HepG2 (cell line): Measurements from ENCODE around the gene SIX3. TPM values are rescaled to one million over a fixed set of nuclear protein-coding genes. Genes with fewer than 3 reads are reported as not detected.
A peak's percentile ranks its signal among the peaks of the same experiment; 100 is the strongest.

Experiments
- ATAC-seq: fragments of 200-7000 bp; cut with Tn5 transposase; 3 replicates; pipeline ENCODE4 v1.9.1; 2020; ENCODE audit warnings: mild to moderate bottlenecking, moderate library complexity
- BruUV-seq: library from RNA; stranded (reverse); fragments of 400-500 nt; replicated peaks from 2 replicates; lab custom pipeline; 2021; lab: Mats Ljungman, UMichigan
- CTCF ChIA-PET: fragments of 300-600 bp; formaldehyde crosslinking; extraction: SDS; loops from one replicate; lab custom pipeline; 2021; ENCODE audit warnings: low total read pairs, inconsistent platforms, low intra/inter-chr PET ratio; lab: Yijun Ruan, JAX
- POLR2A ChIA-PET: fragments of 350-600 bp; sonication (Branson Sonifier 250); formaldehyde crosslinking; loops from one replicate; lab custom pipeline; 2020; ENCODE audit warnings: antibody characterized with exemption, inconsistent platforms; lab: Yijun Ruan, JAX
- DNase-seq: peaks from one replicate; pipeline ENCODE4 v3.0.0-alpha.2; 2015; ENCODE audit warnings: low spot score
- FAIRE-seq: peaks from 3 replicates; lab custom pipeline; 2011; peaks lifted over from hg19 to GRCh38; lab: Jason Lieb, UNC
- H2AFZ ChIP-seq: one replicate; pipeline ENCODE4 v1.6.1; 2011; ENCODE audit warnings: low read length, inconsistent platforms
- H3K27ac ChIP-seq: fragments of 300-600 bp; 3 replicates; pipeline ENCODE4 v1.8.0; 2011; ENCODE audit warnings: mixed run types, mild to moderate bottlenecking, mixed read lengths, low read length, inconsistent platforms; ENCODE audit not compliant: insufficient read depth; ENCODE audit errors: extremely low read length
- H3K27me3 ChIP-seq, 2 experiments: fragments of 200-600 bp in 1 of 2; 2 replicates in 1 of 2; 3 replicates in 1 of 2; pipeline versions ENCODE4 v1.6.0 to v1.8.0; 2011; ENCODE audit warnings: low read length in 2 of 2, mild to moderate bottlenecking in 2 of 2, moderate library complexity in 2 of 2, inconsistent platforms in 1 of 2; ENCODE audit not compliant: insufficient read depth in 2 of 2, control insufficient read depth in 1 of 2
- H3K36me3 ChIP-seq, 2 experiments: fragments of 200-600 bp in 1 of 2; replicated peaks in 1 of 2; 2 replicates in 1 of 2; 3 replicates in 1 of 2; pipeline versions ENCODE4 v1.5.1 to v1.8.0; 2011; ENCODE audit warnings: low read length in 2 of 2, inconsistent platforms in 1 of 2; ENCODE audit not compliant: insufficient read depth in 2 of 2, control insufficient read depth in 1 of 2
- H3K4me1 ChIP-seq: 2 replicates; pipeline ENCODE4 v1.5.1; 2012; ENCODE audit warnings: low read length, inconsistent platforms; ENCODE audit not compliant: insufficient read depth
- H3K4me2 ChIP-seq: 2 replicates; pipeline ENCODE4 v1.6.0; 2011; ENCODE audit warnings: low read depth, low read length, inconsistent platforms
- H3K4me3 ChIP-seq, 3 experiments: fragments of 200-600 bp in 1 of 3; sonication (generic), shearing (Covaris generic) in 1 of 3; replicated peaks in 1 of 3; 2 replicates each; pipeline ENCODE4 v1.5.1; 2011 to 2016; ENCODE audit warnings: low read length in 3 of 3, inconsistent platforms in 2 of 3, low read depth in 2 of 3, mild to moderate bottlenecking in 2 of 3, control low read depth in 1 of 3, mixed read lengths in 1 of 3; ENCODE audit not compliant: insufficient read depth in 1 of 3
- H3K79me2 ChIP-seq: one replicate; pipeline ENCODE4 v1.6.1; 2011; ENCODE audit warnings: low read length, inconsistent platforms; ENCODE audit not compliant: insufficient read depth
- H3K9ac ChIP-seq: 2 replicates; pipeline ENCODE4 v1.6.0; 2011; ENCODE audit warnings: mild to moderate bottlenecking, low read depth, low read length, inconsistent platforms; ENCODE audit not compliant: insufficient read depth
- H3K9me3 ChIP-seq: 2 replicates; pipeline ENCODE4 v1.5.1; 2012; ENCODE audit warnings: mild to moderate bottlenecking, low read length
- H4K20me1 ChIP-seq: 2 replicates; pipeline ENCODE4 v1.6.0; 2011; ENCODE audit warnings: inconsistent platforms, mild to moderate bottlenecking, low read length, moderate library complexity; ENCODE audit not compliant: insufficient read depth
- AKAP8 ChIP-seq: sonication (generic); formaldehyde crosslinking; IDR thresholded peaks from 2 replicates; pipeline ENCODE4 v1.5.1; 2020; ENCODE audit warnings: mild to moderate bottlenecking, missing genetic modification reagents
- CEBPB ChIP-seq: IDR thresholded peaks from 2 replicates; pipeline ENCODE4 v1.6.1; 2011; ENCODE audit warnings: low read depth, low read length, improper control_type of control experiment, borderline replicate concordance
- EHMT2 ChIP-seq: fragments of 200-600 bp; sonication (generic); IDR thresholded peaks from 2 replicates; pipeline ENCODE4 v1.7.0; 2017; ENCODE audit warnings: antibody characterized with exemption, low read depth, low read length, borderline replicate concordance
- GABPB1 ChIP-seq: IDR thresholded peaks from 2 replicates; pipeline ENCODE4 v1.6.1; 2016; ENCODE audit warnings: mild to moderate bottlenecking, missing genetic modification reagents, moderate library complexity, missing compliant biosample characterization
- HNF4G ChIP-seq, 2 experiments: sonication (generic) in 1 of 2; formaldehyde crosslinking in 1 of 2; IDR thresholded peaks; 2 replicates each; pipeline versions ENCODE4 v1.4.0 to v1.6.1; 2011 to 2020; ENCODE audit warnings: borderline replicate concordance in 2 of 2, low read depth in 2 of 2, mild to moderate bottlenecking in 2 of 2, low read length in 1 of 2, missing genetic modification reagents in 1 of 2, moderate library complexity in 1 of 2
- UBTF ChIP-seq: sonication (generic); formaldehyde crosslinking; IDR thresholded peaks from 2 replicates; pipeline ENCODE4 v1.4.0; 2020; ENCODE audit warnings: mild to moderate bottlenecking, missing genetic modification reagents
- ZBTB44 ChIP-seq: sonication (generic); formaldehyde crosslinking; IDR thresholded peaks from 2 replicates; pipeline ENCODE4 v1.4.0; 2020; ENCODE audit warnings: missing genetic modification reagents
- ZNF138 ChIP-seq: sonication (generic); formaldehyde crosslinking; IDR thresholded peaks from 2 replicates; pipeline ENCODE4 v1.5.0; 2020; ENCODE audit warnings: mild to moderate bottlenecking, low read depth, missing genetic modification reagents
- ZNF18 ChIP-seq: sonication (generic); formaldehyde crosslinking; IDR thresholded peaks from 2 replicates; pipeline ENCODE4 v1.8.0; 2022; ENCODE audit warnings: mild to moderate bottlenecking, missing genetic modification reagents; ENCODE audit not compliant: insufficient replicate concordance
- ZNF234 ChIP-seq: sonication (generic); formaldehyde crosslinking; conservative IDR thresholded peaks from 2 replicates; pipeline ENCODE4 v1.5.1; 2020; ENCODE audit warnings: mild to moderate bottlenecking, missing genetic modification reagents
- WGBS: methylation state at CpG from one replicate; pipeline ENCODE4 v1.1.6; 2017; ENCODE audit warnings: low lambda C conversion rate; 5-methylcytosine and 5-hydroxymethylcytosine counted together
- in situ Hi-C: cut with HindIII; loops from 2 replicates; pipeline ENCODE4 v1.10.0; 2017; ENCODE audit warnings: low pct_unique_long_range_greater_than_20kb; ENCODE audit not compliant: extremely low pct_ligation_motif_present
- intact Hi-C: fragments of 100-400 bp; cut with micrococcal nuclease; formaldehyde crosslinking; loops from one replicate; pipeline ENCODE4 v1.10.0; 2022; ENCODE audit not compliant: unreplicated experiment
- polyA plus RNA-seq, 8 experiments: library from polyadenylated mRNA; depleted of rRNA in 3 of 8; stranded (reverse) in 7 of 8; unstranded in 1 of 8; fragments of >200 nt; fragmentation: Illumina TruSeq in 4 of 8; extraction: Trizol in 4 of 8; gene quantifications; 2 replicates each; pipeline versions ENCODE4 v1.2.1 to v1.2.3, GENCODE V29; 2011 to 2016; ENCODE audit warnings: low read depth in 4 of 8, missing spikeins in 1 of 8, mixed read lengths in 1 of 8; ENCODE audit not compliant: insufficient read depth in 1 of 8
- total RNA-seq, 5 experiments: library from RNA; depleted of rRNA; stranded (reverse); fragments of >200 nt; fragmentation: Illumina TruSeq; extraction: Trizol; gene quantifications; 2 replicates each; pipeline ENCODE4 v1.2.3, GENCODE V29; 2016; ENCODE audit warnings: low read depth in 1 of 5
- TF ChIP-seq, protein P1 (sequence below): sonication (generic); formaldehyde crosslinking; IDR thresholded peaks from 2 replicates; pipeline ENCODE4 v1.8.1; 2023; ENCODE audit warnings: missing genetic modification reagents, mild to moderate bottlenecking, borderline replicate concordance

Gene SIX3
- total and polyA plus RNA-seq, 2 of the 13 experiments (the other 11 are each of a cell fraction or from before 2014, with no cell fraction given), result not detected

DNA sequence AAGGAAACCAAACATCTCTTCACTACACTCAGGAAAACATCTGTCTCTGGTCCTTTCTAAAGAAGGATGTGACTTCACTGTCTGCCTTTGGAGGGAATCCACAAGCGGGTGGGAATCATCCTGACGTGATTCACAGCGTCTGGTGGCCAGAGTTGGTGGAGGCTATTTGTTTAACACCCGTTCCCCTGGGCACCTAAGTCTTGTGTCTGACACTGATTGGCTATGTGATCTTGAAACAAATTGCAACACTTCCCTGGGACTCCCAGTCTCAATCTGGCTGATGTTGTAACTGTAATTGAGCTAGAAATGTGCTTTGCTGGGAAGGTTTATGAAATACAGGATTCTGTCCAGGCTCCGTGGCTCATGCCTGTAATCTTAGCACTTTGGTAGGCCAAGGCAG, 28.8 kb upstream of the SIX3 start:
- Histone ChIP-seq H3K4me2 (no peak overlapping the region), H4K20me1 (no peaks in the 10 kb centered on the region), H3K4me1 (no peaks in the 10 kb centered on the region), H3K36me3 (no peaks in the 10 kb centered on the region), H3K9ac (no peak overlapping the region), H2AFZ (no peak overlapping the region), H3K4me3 (no peak overlapping the region), H3K79me2 (no peaks in the 10 kb centered on the region), H3K9me3 (no peaks in the 10 kb centered on the region), H3K27ac (no peak overlapping the region), H3K27me3 (peaks cover 0 to 32% of the 10 kb centered on the region in 2 experiments; a peak in 2 of 5 replicates)
- DNase-seq (no peak), FAIRE-seq (no peak), ATAC-seq (no peak)
- peak; percentile 46; the same call in 1 of the 2 replicates for TF ChIP-seq CEBPB
- no peak for TF ChIP-seq EHMT2
- TF ChIP-seq, protein P1, sequence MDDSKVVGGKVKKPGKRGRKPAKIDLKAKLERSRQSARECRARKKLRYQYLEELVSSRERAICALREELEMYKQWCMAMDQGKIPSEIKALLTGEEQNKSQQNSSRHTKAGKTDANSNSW (CRISPR knock-in tag), result no peak
- no TSS peak for BruUV-seq
- 6% methylated on average over 5 of the region's 5 CpGs for WGBS
- ChIA-PET CTCF (no interaction called here), POLR2A (no interaction called here)
- in situ Hi-C loops, result no loop called here
- intact Hi-C loops, result no loop called here

DNA sequence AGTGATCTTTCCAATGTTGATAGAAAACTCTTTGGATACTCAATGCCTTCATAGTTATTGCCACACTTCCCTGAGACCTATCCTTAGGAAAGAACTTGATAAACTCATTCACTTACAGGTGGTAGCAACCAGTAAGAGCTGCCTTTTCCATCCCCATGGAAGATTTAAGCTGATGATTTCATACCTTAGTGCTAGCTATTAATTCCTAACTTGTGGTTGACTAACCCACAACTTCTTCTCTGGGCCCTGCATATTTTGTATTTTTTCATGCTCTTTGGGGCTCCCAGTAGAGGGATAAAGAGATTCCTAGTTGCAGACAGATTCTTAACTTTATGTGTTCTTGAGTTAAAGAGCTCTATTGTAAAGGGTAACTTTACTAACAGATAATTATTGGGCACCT, 25.2 kb upstream of the SIX3 start:
- CTCF ChIA-PET, result no interaction called here
- FAIRE-seq, result no peak
- TF ChIP-seq ZNF138 (CRISPR knock-in tag) (no peak), ZNF18 (CRISPR knock-in tag) (no peak), UBTF (CRISPR knock-in tag) (no peak), ZNF234 (CRISPR knock-in tag) (no peak), GABPB1 (CRISPR knock-in tag) (no peak), AKAP8 (CRISPR knock-in tag) (no peak), ZBTB44 (no peak), HNF4G (IDR thresholded peaks at IDR 0.05; ENCODE audit: borderline replicate concordance, low read depth, low read length) (no peak), HNF4G (CRISPR knock-in tag; IDR thresholded peaks at IDR 0.05; ENCODE audit: borderline replicate concordance, low read depth) (no peak)

More for the DNA sequence above, 25.2 kb upstream of the SIX3 start:
- Histone ChIP-seq H3K27ac (no peak overlapping the region), H4K20me1 (no peaks in the 10 kb centered on the region), H3K4me1 (no peaks in the 10 kb centered on the region), H3K4me3 (no peak overlapping the region), H3K79me2 (no peaks in the 10 kb centered on the region), H3K27me3 (peaks cover 0 to 47% of the 10 kb centered on the region in 2 experiments; a peak in 2 of 5 replicates), H3K36me3 (no peaks in the 10 kb centered on the region), H3K9me3 (no peaks in the 10 kb centered on the region), H2AFZ (no peak overlapping the region), H3K9ac (no peak overlapping the region), H3K4me2 (no peak overlapping the region)
- DNase-seq, result no peak
- POLR2A ChIA-PET, result no interaction called here
- no TSS peak for BruUV-seq
- no peak for ATAC-seq
- intact Hi-C loops (no loop called here), in situ Hi-C loops (no loop called here)
